Activated effector memory CD4-positive, alpha-beta T cell treated with Interleukin-2 at 50 U/mL for 16 hours (primary cell): ENCODE results near the gene ADAMTS6.

ENCODE experiments used
- DNase-seq: peaks from one replicate; pipeline ENCODE4 v3.0.0-alpha.2; 2020

The ADAMTS6 gene

DNA sequence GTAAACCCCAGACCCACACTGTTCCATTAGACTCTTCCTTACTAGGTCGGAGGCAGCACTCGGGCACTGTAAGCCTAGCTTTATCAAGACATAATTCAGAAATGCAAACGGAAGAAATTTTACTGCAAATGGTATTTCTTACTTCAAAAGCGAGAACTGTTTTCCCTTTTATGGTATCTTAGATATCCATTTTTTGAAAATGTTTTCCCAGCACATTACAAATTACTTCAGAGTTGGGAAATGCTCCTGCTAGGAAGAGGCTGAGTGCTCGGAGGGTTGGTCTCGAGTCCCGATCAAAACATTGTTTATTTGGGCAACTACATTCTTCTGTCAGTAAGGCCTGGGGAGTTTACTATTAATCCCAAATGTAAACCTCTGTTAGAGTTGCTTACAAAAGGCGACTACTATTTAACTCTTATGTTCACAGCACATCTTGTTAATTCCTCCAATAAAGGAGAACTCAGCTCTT is 380.1 kb downstream of the ADAMTS6 start:
- DNase-seq: no peak

DNA sequence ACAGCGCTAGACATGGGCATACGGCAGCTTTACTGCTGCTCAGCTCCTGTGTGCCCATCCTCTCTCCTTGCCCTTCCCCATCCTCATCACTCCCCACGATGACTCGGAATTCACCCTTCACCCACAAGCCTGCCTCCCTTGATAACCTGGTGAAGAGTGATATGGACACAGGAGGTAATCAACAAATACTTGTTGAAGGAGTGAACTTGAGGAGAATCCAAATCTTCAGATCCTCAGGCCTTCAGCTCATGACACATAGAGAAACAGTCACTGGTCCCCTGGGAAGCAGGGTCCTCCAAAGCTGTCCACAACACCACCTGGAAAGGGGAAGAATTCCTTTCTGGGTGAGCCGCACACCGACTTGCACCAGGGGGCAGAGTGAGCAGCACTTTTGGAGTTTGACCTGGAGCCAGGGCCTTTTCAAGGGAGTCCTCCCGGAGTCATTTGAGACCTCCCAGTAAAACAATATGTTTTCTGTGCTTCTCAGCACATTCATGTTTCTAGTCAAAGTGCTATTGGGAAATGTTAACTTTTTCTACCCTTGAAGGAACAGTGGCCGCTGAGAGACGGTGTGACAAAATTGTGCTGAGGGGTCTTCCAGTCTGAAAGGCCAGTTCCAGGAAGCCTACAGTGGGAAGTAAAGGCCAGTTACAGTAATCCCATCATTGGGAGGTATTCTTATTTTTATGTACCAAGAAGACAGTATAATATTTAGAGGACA is 380.6 kb downstream of the ADAMTS6 start:
- DNase-seq: no peak
